Activated CD4-positive, alpha-beta memory T cell treated with anti-CD3 and anti-CD28 coated beads, Interleukin-2, amount 10 ng/mL, durations not matched to agents 7 days and 5 days (primary cell): Measurements from ENCODE around the gene MUC16. TPM values are rescaled to one million over a fixed set of nuclear protein-coding genes. Genes with fewer than 3 reads are reported as not detected.
A peak's percentile ranks its signal among the peaks of the same experiment; 100 is the strongest.

Experiments
- CTCF ChIA-PET: fragments of 350-600 bp; sonication (Branson Sonifier 250); formaldehyde crosslinking; loops from one replicate; lab custom pipeline; 2021; ENCODE audit warnings: antibody characterized with exemption, inconsistent platforms; lab: Charles Lee
- POLR2A ChIA-PET: fragments of 350-600 bp; sonication (Branson Sonifier 250); formaldehyde crosslinking; loops from one replicate; lab custom pipeline; 2021; ENCODE audit warnings: antibody characterized with exemption; lab: Charles Lee
- DNase-seq: peaks from one replicate; pipeline ENCODE4 v3.0.0-alpha.2; 2020
- H3K27ac Mint-ChIP-seq: one replicate; pipeline ENCODE4 v1.8.0; 2021; ENCODE audit warnings: mild to moderate bottlenecking, mixed read lengths
- H3K27me3 Mint-ChIP-seq: one replicate; pipeline ENCODE4 v1.8.0; 2021; ENCODE audit warnings: mixed read lengths
- H3K36me3 Mint-ChIP-seq: one replicate; pipeline ENCODE4 v1.8.0; 2021; ENCODE audit warnings: low read depth, mixed read lengths
- H3K4me1 Mint-ChIP-seq: one replicate; pipeline ENCODE4 v1.8.0; 2021; ENCODE audit warnings: mixed read lengths
- H3K4me3 Mint-ChIP-seq: one replicate; pipeline ENCODE4 v1.8.0; 2021; ENCODE audit warnings: mild to moderate bottlenecking, mixed read lengths
- H3K9me3 Mint-ChIP-seq: one replicate; pipeline ENCODE4 v1.8.0; 2021; ENCODE audit warnings: mixed read lengths
- total RNA-seq, 2 experiments: library from RNA; stranded (reverse); gene quantifications; one replicate each; pipeline ENCODE4 v1.2.3, GENCODE V29; 2021

The MUC16 gene
- total RNA-seq, 2 experiments from 2014 or later: under 0.01 to 0.03 TPM

DNA sequence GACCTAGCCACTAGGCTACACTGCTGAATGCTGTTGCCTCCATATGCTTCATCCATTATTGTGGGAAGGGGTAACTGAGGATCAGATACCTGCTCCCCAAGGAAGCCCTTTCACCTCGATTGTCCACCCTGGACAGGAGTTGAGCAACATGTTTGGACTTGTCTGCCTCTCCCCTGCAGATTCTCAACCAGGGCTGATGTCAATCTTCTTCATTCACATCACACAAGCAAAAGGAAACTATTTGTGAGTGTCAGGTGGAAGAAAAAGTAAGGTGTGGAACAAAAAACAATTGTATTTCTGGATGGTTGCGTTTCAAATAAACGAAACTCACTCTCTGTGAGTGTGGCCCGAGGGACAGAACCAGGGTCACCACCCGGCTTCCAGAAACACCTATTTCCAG is 29.5 kb upstream of the MUC16 start:
- Mint-ChIP-seq H3K4me1 (no peaks in the 10 kb centered on the region), H3K27ac (no peak overlapping the region), H3K9me3 (no peaks in the 10 kb centered on the region), H3K36me3 (no peaks in the 10 kb centered on the region), H3K27me3 (no peaks in the 10 kb centered on the region), H3K4me3 (no peak overlapping the region)
- CTCF ChIA-PET: no interaction called here
- POLR2A ChIA-PET: no interaction called here
- no peak for DNase-seq

DNA sequence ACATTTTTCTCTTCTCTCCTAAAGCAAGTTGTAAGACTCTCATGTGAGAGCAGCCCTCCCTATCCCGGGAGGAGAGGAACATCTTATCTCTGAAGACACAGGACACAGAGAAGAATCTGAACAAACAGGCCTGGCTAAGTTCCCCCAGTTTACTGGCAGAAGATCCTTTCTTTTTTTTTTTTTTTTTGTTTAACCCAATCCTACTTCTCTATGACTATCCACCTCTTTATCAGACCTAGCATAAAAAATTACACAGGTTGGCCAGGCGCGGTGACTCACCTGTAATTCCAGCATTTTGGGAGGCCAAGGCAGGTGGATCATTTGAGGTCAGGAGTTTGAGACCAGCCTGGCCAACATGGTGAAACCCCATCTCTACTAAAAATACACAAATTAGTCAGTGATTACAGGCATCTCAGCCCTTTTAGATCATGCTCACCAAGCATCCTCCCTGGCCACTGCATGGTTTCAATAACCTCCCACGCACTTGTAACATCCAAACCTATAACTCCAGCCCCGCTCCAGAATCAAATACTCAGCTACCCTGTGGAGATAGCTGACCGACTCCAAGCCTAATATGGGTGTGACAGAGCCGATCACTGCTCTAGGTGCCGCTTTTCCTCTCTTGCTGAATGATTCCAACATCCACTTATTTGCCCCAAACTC is 27.3 kb upstream of the MUC16 start:
- DNase-seq: no peak
- H3K4me3 Mint-ChIP-seq: no peak overlapping the region
- no peaks in the 10 kb centered on the region for H3K36me3 Mint-ChIP-seq
- no peaks in the 10 kb centered on the region for H3K9me3 Mint-ChIP-seq
- no peaks in the 10 kb centered on the region for H3K4me1 Mint-ChIP-seq
- H3K27ac Mint-ChIP-seq: no peak overlapping the region
- CTCF ChIA-PET: no interaction called here
- H3K27me3 Mint-ChIP-seq: no peaks in the 10 kb centered on the region
- POLR2A ChIA-PET: no interaction called here

DNA sequence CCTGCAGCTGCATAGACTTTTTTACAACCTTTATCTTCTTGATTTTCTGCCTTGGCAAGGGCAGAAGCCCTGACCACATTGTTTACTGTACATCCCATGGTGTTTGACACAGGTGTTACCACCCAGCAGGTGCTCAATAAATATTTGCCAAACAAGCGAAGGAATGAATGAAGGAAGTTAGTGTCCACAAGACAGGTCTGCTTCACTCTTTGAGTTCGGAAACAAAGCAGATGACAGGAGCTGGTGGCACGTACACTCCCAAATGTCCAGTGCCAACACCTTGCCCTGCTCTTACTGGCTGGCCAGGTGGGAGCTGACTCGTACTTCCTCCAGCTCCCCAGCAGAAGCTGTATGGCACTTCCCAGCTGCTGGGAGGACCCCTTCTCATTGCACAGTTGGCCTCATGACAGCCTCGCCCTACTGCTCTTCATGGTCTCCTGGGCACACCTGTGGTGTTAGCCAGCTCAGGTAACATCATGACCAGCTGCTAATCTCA is 22.0 kb upstream of the MUC16 start:
- Mint-ChIP-seq H3K27ac (no peak overlapping the region), H3K9me3 (no peaks in the 10 kb centered on the region), H3K4me1 (no peaks in the 10 kb centered on the region), H3K36me3 (no peaks in the 10 kb centered on the region), H3K27me3 (no peaks in the 10 kb centered on the region), H3K4me3 (no peak overlapping the region)
- no peak for DNase-seq
- ChIA-PET CTCF (no interaction called here), POLR2A (no interaction called here)

DNA sequence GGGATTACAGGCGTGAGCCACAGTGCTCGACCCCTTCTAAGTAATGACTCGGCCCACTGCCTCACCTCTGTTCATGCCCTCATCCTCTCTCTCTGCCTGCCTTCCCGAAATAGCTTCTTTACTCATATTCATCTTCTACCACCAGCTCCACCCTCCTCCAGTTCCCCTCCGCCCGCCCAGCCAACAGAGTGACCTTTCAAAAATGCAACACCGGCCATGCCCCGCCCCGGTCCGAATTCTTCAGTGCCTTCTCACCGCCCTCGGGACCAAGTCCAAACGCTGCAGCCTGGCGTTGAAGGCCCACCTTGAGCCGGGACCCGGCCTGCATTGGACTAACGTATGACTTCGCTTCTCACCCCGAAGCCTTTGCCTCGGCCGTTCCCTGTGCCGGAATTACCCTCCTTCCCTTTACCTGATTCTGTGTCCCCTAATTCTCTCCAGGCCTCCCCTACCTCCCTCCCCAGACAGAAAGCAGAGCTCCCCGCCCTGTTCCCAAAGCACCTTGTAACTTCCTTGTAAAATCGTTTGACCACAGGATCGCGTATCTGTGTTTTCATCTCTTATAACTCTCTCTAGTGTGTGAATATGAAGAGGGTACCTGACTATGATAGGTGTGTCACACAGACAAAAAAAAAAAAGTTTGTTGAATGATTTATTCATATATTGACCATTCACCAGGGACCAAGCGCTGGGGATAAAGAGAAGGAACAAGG is 8.1 kb upstream of the MUC16 start:
- Mint-ChIP-seq H3K36me3 (no peaks in the 10 kb centered on the region), H3K4me1 (no peaks in the 10 kb centered on the region), H3K9me3 (peaks cover 5% of the 10 kb centered on the region), H3K27me3 (no peaks in the 10 kb centered on the region), H3K27ac (no peak overlapping the region), H3K4me3 (no peak overlapping the region)
- ChIA-PET CTCF (no interaction called here), POLR2A (no interaction called here)
- DNase-seq: no peak

DNA sequence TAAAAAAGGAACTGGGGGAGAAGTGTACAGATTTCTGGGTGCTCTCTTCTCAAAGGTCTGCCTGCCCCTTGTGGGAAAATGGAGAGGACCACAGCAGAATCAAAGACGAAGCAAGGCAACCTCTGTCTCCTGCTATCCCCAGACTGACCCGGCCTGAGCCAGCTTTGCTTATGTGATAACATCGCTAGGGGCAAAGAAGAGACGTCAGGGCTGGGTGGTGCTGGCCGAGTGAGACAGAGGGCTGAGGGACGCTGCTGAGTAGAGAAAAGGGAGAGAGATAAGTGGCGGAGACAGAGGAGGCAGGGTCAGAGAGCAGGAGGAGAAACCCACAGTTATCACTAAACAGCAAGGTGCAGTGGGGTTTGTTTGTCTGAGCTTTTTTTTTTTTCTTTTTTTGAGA is 4.6 kb upstream of the MUC16 start:
- DNase-seq: no peak
- ChIA-PET POLR2A (no interaction called here), CTCF (interaction anchor here (0.7 kb wide), 1 partner anchor 393 kb away, joined by 3 read pairs; no protein-coding TSS in a partner anchor)
- Mint-ChIP-seq H3K4me3 (no peak overlapping the region), H3K27me3 (no peaks in the 10 kb centered on the region), H3K27ac (no peak overlapping the region), H3K4me1 (no peaks in the 10 kb centered on the region), H3K9me3 (peaks cover 5% of the 10 kb centered on the region), H3K36me3 (no peaks in the 10 kb centered on the region)

DNA sequence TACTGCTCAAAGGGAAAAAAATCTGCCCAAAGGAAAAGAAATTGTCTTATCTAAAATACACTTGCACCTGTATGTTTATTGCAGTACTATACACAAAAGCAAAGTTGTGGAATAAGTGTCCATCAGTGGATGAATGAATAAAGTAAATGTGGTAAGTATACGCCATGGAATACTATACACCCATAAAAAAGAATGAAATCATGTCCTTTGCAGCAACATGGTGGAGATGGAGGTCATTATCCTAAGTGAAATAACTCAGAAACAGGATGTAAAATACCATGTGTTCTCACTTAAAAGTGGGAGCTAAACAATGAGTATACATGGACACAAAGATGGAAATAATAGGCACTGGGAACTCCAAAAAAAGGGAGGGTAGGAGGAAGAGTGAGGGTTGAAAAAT is 3.8 kb upstream of the MUC16 start:
- Mint-ChIP-seq H3K36me3 (no peaks in the 10 kb centered on the region), H3K27ac (no peak overlapping the region), H3K4me3 (no peak overlapping the region), H3K27me3 (no peaks in the 10 kb centered on the region), H3K4me1 (no peaks in the 10 kb centered on the region), H3K9me3 (peaks cover 5% of the 10 kb centered on the region)
- CTCF ChIA-PET: no interaction called here
- no peak for DNase-seq
- POLR2A ChIA-PET: no interaction called here

DNA sequence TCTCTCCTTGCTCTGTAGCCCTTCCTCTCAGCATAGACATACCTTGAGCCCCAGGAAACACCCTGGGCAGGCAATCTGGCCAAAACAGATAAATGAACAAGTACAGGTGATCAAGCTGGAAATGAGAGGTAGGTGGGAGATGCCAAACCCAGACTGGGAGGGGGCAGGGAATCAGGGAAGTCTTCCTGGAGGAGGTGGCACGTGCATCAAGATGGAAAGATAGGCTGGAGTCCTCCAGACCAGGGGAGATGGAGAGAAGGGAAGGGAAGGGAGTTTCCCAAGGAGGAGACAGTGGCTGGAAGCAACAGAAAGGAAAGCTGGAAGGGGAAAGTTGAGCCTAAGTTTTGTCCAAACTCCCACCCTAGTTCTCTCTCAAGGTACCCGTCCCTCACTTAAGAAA is 1.7 kb upstream of the MUC16 start:
- Mint-ChIP-seq H3K36me3 (no peaks in the 10 kb centered on the region), H3K4me3 (no peak overlapping the region), H3K27me3 (no peaks in the 10 kb centered on the region), H3K9me3 (peaks cover 5% of the 10 kb centered on the region), H3K27ac (no peak overlapping the region), H3K4me1 (no peaks in the 10 kb centered on the region)
- DNase-seq: no peak
- CTCF ChIA-PET: no interaction called here
- POLR2A ChIA-PET: no interaction called here

DNA sequence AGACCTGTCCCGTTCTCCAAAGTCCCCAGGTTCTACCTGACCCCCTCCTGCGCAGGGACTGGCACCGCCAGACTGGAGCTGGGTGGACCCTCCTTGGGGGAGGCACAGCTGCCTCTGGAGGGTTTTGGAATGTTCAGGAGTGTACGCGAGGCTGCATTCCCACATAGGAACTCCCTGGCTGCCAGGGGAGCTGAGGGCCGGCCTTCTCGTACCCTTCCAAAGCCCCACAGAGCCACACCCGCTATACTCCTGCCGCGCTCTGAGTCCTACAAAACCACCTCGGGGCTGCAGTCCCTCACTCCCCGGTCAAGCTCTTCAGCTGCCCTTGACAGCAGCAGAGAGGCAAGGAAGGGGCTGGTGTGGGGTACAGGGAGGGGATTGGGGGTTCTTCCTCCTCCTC is 484 bp upstream of the MUC16 start:
- DNase-seq: no peak
- Mint-ChIP-seq H3K4me3 (no peak overlapping the region), H3K4me1 (no peaks in the 10 kb centered on the region), H3K27me3 (no peaks in the 10 kb centered on the region), H3K27ac (no peak overlapping the region), H3K36me3 (no peaks in the 10 kb centered on the region), H3K9me3 (peaks cover 5% of the 10 kb centered on the region)
- ChIA-PET POLR2A (no interaction called here), CTCF (no interaction called here)

DNA sequence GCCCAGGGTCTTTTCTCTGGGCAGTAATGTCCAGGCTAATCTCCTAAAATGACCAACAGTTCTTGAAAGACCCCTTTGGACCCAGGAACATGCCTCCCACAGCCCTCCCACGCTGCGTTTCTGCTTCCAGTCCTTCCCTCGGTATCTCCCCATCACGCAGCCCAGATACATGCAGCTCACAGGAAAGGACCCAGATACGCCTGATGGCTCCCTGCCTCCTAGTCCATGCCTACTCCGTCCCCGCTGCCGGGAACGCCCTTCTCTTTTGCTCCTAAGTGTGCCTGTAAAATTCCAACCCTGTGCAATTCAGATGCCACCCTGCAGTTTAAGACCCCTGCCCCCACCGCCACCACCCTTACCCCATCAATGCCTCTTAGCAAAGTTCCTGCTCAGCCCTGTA is 778 bp downstream of the MUC16 start:
- CTCF ChIA-PET: no interaction called here

DNA sequence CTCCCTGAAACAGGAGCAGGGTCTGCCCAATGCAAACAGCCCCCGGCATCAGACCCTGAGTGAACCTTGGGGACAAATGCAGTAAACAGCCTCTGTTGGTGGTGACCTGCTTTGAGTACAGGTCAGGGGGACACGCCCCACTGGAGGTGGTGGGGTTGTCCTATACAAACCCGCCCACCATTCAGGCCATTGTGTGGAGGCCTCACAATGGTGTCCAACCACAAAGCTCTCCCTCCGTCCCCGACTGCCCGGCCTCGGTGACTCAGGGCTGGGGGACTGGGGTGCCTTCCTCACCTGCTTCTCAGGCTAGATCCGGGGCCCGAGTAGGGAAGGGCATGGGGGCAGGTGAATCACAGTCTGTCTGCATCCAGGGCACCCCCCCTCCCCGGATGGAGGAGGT is 1.5 kb downstream of the MUC16 start:
- CTCF ChIA-PET: no interaction called here
- no peak overlapping the region for H3K27ac Mint-ChIP-seq

More for the DNA sequence above, 778 bp downstream of the MUC16 start:
- Mint-ChIP-seq H3K4me1 (no peaks in the 10 kb centered on the region), H3K27ac (no peak overlapping the region), H3K36me3 (no peaks in the 10 kb centered on the region), H3K4me3 (no peak overlapping the region), H3K27me3 (no peaks in the 10 kb centered on the region), H3K9me3 (peaks cover 5% of the 10 kb centered on the region)
- POLR2A ChIA-PET: no interaction called here
- no peak for DNase-seq

DNA sequence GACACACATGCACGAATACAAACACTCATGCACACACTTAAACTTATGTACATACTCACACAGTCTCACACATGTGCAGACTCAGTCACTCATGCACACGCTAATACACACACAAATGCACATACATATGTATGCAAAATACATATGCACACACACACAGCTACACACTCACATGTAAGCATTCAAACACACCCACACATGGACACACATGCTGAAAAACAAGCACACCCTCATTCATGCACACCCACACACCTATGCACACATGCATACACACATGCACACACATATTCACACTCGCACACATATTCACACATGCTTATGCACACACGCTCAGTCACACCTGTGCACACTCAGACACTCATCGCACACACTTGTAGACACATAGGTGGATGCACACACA is 9.3 kb downstream of the MUC16 start:
- no peak overlapping the region for H3K27ac Mint-ChIP-seq
- H3K27me3 Mint-ChIP-seq: no peaks in the 10 kb centered on the region
- H3K4me3 Mint-ChIP-seq: no peak overlapping the region
- peaks cover 5% of the 10 kb centered on the region for H3K9me3 Mint-ChIP-seq
- CTCF ChIA-PET: no interaction called here
- no peak for DNase-seq
- H3K36me3 Mint-ChIP-seq: no peaks in the 10 kb centered on the region
- POLR2A ChIA-PET: no interaction called here
- no peaks in the 10 kb centered on the region for H3K4me1 Mint-ChIP-seq

More for the DNA sequence above, 1.5 kb downstream of the MUC16 start:
- POLR2A ChIA-PET: no interaction called here
- Mint-ChIP-seq H3K36me3 (no peaks in the 10 kb centered on the region), H3K9me3 (no peaks in the 10 kb centered on the region), H3K4me1 (no peaks in the 10 kb centered on the region), H3K4me3 (no peak overlapping the region), H3K27me3 (no peaks in the 10 kb centered on the region)
- DNase-seq: no peak

DNA sequence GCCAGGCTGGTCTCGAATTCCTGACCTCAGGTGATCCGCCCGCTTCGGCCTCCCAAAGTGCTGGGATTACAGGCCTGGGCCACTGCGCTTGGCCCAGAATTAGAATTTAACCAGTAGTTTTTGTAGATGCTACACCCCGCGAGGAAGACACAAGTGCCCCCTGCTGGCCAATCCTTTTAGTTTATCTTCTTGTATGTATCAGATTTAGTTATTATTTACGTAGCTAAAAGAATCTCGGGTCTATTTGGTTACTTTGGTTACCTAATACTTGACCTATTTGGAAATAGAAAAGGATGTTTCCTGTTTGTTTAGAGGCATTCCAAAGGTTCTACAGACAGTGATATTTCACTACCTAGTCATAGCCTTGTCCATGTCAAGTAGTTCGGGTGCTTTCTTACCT is 22.0 kb downstream of the MUC16 start:
- no peak overlapping the region for H3K27ac Mint-ChIP-seq
- no peaks in the 10 kb centered on the region for H3K9me3 Mint-ChIP-seq
- H3K4me1 Mint-ChIP-seq: no peaks in the 10 kb centered on the region
- ChIA-PET CTCF (interaction anchor here (0.9 to 1.1 kb wide), 4 partner anchors 287 to 335 kb away, joined by 3 to 6 read pairs (median 4); no protein-coding TSS in a partner anchor), POLR2A (no interaction called here)
- H3K36me3 Mint-ChIP-seq: no peaks in the 10 kb centered on the region
- DNase-seq: peak; percentile 25
- no peak overlapping the region for H3K4me3 Mint-ChIP-seq
- no peaks in the 10 kb centered on the region for H3K27me3 Mint-ChIP-seq

DNA sequence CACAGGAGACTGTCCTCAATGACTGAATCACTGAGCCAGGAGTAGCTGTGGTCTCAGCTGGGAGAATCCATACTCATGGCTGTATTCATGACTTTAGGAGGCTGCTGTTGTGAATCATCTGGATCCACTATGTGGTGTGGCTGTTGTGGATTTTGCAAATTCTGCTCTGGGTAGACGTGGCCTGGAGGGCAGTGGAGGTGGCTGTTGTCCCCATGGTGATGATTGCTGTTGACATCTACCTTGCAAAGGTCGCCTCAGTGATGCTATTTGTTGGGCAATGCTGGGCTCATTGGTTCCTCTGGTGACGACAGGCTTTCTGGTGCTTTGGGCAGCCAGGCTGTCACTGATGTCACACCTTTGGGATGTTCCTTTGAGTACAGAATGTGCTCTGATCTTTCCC is 23.9 kb downstream of the MUC16 start:
- POLR2A ChIA-PET: no interaction called here
- Mint-ChIP-seq H3K27ac (no peak overlapping the region), H3K4me1 (no peaks in the 10 kb centered on the region), H3K36me3 (no peaks in the 10 kb centered on the region), H3K27me3 (no peaks in the 10 kb centered on the region), H3K4me3 (no peak overlapping the region), H3K9me3 (peaks cover 1% of the 10 kb centered on the region)
- CTCF ChIA-PET: no interaction called here
- no peak for DNase-seq
